Measurements from ENCODE around the gene SPOCK1. TPM values are rescaled to one million over a fixed set of nuclear protein-coding genes. Genes with fewer than 3 reads are reported as not detected.
A peak's percentile ranks its signal among the peaks of the same experiment; 100 is the strongest.

The SPOCK1 gene
- total and polyA plus RNA-seq, 2 of the 13 experiments (the other 11 are each of a cell fraction or from before 2014, with no cell fraction given), result 0.18 to 0.29 TPM

GRCh38 chr5:137279521-137280231 lies 219.4 kb downstream of the SPOCK1 start:
- no peaks in the 10 kb centered on the region; a peak in 1 of 5 replicates for H3K27me3 ChIP-seq (ENCODE audit: control insufficient read depth in 1 of 2, insufficient read depth in 2 of 2, low read length in 2 of 2)
- H4K20me1 ChIP-seq (ENCODE audit: insufficient read depth, low read length), result no peaks in the 10 kb centered on the region
- in situ Hi-C loops (cut with HindIII; ENCODE audit: extremely low pct_ligation_motif_present, low pct_unique_long_range_greater_than_20kb) (no loop called here), intact Hi-C loops (cut with micrococcal nuclease; ENCODE audit: unreplicated experiment) (no loop called here)
- ATAC-seq, result no peak
- POLR2A ChIA-PET, result no interaction called here
- no peak overlapping the region for H3K4me2 ChIP-seq (ENCODE audit: low read depth, low read length)
- H3K79me2 ChIP-seq (ENCODE audit: insufficient read depth, low read length), result no peaks in the 10 kb centered on the region
- BruUV-seq (replicated peaks), result no TSS peak
- H2AFZ ChIP-seq (ENCODE audit: low read length), result no peak overlapping the region
- H3K27ac ChIP-seq (ENCODE audit: extremely low read length, insufficient read depth, low read length), result no peak overlapping the region
- no peak for DNase-seq (ENCODE audit: low spot score)
- no peak overlapping the region for H3K9ac ChIP-seq (ENCODE audit: insufficient read depth, low read depth, low read length)
- FAIRE-seq, result no peak
- TF ChIP-seq ELF4 (CRISPR knock-in tag; IDR thresholded peaks at IDR 0.05; ENCODE audit: borderline replicate concordance) (no peak), SIN3B (IDR thresholded peaks at IDR 0.05; ENCODE audit: low read length) (no peak), PCBP1 (IDR thresholded peaks at IDR 0.05; ENCODE audit: borderline replicate concordance, low read depth, low read length) (no peak), ZNF569 (CRISPR knock-in tag; IDR thresholded peaks at IDR 0.05; ENCODE audit: borderline replicate concordance) (no peak)
- H3K4me1 ChIP-seq (ENCODE audit: insufficient read depth, low read length), result no peaks in the 10 kb centered on the region
- no peaks in the 10 kb centered on the region for H3K36me3 ChIP-seq (replicated peaks in 1 of 2; ENCODE audit: control insufficient read depth in 1 of 2, insufficient read depth in 2 of 2, low read length in 2 of 2)
- CTCF ChIA-PET (ENCODE audit: low intra/inter-chr PET ratio, low total read pairs), result no interaction called here
- no peak overlapping the region for H3K4me3 ChIP-seq (replicated peaks in 1 of 3; ENCODE audit: insufficient read depth in 1 of 3, low read depth in 2 of 3, low read length in 3 of 3)
- no peaks in the 10 kb centered on the region for H3K9me3 ChIP-seq (ENCODE audit: low read length)
- 26% methylated on average over 6 of the region's 6 CpGs for WGBS (ENCODE audit: low lambda C conversion rate)

- Histone ChIP-seq H3K4me1 (ENCODE audit: insufficient read depth, low read length) (no peaks in the 10 kb centered on the region), H3K4me3 (replicated peaks in 1 of 3; ENCODE audit: insufficient read depth in 1 of 3, low read depth in 2 of 3, low read length in 3 of 3) (no peak overlapping the region), H4K20me1 (ENCODE audit: insufficient read depth, low read length) (no peaks in the 10 kb centered on the region), H3K79me2 (ENCODE audit: insufficient read depth, low read length) (no peaks in the 10 kb centered on the region), H3K27me3 (ENCODE audit: control insufficient read depth in 1 of 2, insufficient read depth in 2 of 2, low read length in 2 of 2) (no peaks in the 10 kb centered on the region; a peak in 1 of 5 replicates), H3K9ac (ENCODE audit: insufficient read depth, low read depth, low read length) (no peak overlapping the region), H3K36me3 (replicated peaks in 1 of 2; ENCODE audit: control insufficient read depth in 1 of 2, insufficient read depth in 2 of 2, low read length in 2 of 2) (no peaks in the 10 kb centered on the region), H3K27ac (ENCODE audit: extremely low read length, insufficient read depth, low read length) (no peak overlapping the region), H3K9me3 (ENCODE audit: low read length) (no peaks in the 10 kb centered on the region), H3K4me2 (ENCODE audit: low read depth, low read length) (no peak overlapping the region), H2AFZ (ENCODE audit: low read length) (no peak overlapping the region)
- DNase-seq (ENCODE audit: low spot score) (no peak), FAIRE-seq (no peak), ATAC-seq (no peak)
- POLR2A ChIA-PET, result no interaction called here
- intact Hi-C loops (cut with micrococcal nuclease; ENCODE audit: unreplicated experiment) (no loop called here), in situ Hi-C loops (cut with HindIII; ENCODE audit: extremely low pct_ligation_motif_present, low pct_unique_long_range_greater_than_20kb) (no loop called here)
- 17% methylated on average over 4 of the region's 5 CpGs for WGBS (ENCODE audit: low lambda C conversion rate)
- CTCF ChIA-PET (ENCODE audit: low intra/inter-chr PET ratio, low total read pairs), result no interaction called here
- no TSS peak for BruUV-seq (replicated peaks)
- no peak for TF ChIP-seq GLMP (CRISPR knock-in tag; IDR thresholded peaks at IDR 0.05; ENCODE audit: borderline replicate concordance)
- TF ChIP-seq CREB1 (IDR thresholded peaks at IDR 0.05), result 0 out of 2 replicates have a peak, but pooled peaks have one; percentile 5
- no peak for TF ChIP-seq CREB1 (CRISPR knock-in tag; IDR thresholded peaks at IDR 0.05)
Observed at GRCh38 chr5:137278476-137278875, 220.7 kb downstream of the SPOCK1 start.
